ENCODE measurements around the gene SLC38A1.
A peak's percentile ranks its signal among the peaks of the same experiment; 100 is the strongest.

SLC38A1 gene

GRCh38 chr12:46227616-46228015 is 41.2 kb downstream of the SLC38A1 start:
- no peak for DNase-seq

DNA sequence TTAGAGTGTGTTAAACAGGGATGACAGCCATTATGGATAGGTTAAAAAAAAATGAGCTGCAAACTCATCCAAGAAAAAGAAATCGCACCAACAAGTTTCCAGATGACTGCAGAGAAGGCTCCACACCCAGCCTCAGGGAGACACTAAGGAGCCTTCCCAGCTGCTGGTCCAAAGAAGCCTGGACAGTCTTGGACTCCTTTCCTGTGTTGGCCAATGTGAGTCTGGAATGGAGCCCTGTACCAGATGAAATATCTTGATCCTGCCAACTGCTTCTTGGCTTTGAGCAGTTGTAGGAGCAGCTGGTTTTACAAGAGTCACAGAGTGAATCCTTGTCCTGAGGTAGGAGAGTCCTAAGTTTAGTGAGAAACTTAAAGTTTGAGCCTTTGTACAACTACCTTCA is 44.5 kb downstream of the SLC38A1 start:
- DNase-seq: no peak

- DNase-seq: no peak
Measured at GRCh38 chr12:46223047-46223446, 45.8 kb downstream of the SLC38A1 start.

- DNase-seq: no peak
Measured at GRCh38 chr12:46222636-46223035, 46.2 kb downstream of the SLC38A1 start.

DNA sequence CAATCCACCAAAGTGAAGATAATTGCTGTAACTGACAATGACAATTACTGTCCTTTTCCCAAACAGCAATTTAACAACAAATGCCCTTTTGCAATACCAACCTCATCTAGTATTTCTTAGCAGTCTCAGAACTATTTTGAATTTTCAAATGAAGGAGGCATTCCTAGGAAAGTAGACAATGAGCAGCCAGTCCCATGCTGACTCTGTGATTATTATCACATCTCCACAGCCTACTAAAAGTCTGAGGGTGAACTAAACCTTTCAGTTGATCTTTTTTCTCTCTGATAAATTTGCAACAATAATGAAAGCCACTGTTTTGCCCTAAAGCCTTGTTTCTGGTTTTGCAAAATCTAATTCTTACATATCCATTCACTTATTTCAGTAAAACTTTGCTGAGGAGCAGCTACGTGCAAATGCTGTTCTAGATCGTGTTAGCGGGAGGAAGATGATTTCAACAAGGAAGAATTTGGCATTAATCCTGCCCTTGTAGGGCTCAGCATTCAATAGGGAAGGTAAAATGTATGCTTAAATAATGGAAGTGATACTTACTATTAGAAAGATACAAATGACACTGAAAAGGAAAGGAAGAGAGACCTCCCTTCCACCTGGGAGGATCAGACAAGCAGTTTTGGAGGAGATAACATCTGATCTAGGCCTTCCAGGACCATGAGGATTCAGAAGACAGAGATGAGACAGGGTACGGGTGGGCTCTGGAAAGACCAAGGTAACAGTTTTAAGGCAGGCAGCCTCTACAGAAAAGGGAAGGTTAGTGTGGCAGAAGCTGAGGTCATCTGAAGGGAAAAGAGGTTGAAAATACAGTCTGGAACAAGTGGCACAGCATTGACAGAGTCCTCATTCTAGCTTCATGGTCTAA is 47.4 kb downstream of the SLC38A1 start:
- DNase-seq: no peak

GRCh38 chr12:46219877-46220655 is 48.8 kb downstream of the SLC38A1 start:
- no peak for DNase-seq

- no peak for DNase-seq
Measured at GRCh38 chr12:46219132-46219876, 49.5 kb downstream of the SLC38A1 start.

DNA sequence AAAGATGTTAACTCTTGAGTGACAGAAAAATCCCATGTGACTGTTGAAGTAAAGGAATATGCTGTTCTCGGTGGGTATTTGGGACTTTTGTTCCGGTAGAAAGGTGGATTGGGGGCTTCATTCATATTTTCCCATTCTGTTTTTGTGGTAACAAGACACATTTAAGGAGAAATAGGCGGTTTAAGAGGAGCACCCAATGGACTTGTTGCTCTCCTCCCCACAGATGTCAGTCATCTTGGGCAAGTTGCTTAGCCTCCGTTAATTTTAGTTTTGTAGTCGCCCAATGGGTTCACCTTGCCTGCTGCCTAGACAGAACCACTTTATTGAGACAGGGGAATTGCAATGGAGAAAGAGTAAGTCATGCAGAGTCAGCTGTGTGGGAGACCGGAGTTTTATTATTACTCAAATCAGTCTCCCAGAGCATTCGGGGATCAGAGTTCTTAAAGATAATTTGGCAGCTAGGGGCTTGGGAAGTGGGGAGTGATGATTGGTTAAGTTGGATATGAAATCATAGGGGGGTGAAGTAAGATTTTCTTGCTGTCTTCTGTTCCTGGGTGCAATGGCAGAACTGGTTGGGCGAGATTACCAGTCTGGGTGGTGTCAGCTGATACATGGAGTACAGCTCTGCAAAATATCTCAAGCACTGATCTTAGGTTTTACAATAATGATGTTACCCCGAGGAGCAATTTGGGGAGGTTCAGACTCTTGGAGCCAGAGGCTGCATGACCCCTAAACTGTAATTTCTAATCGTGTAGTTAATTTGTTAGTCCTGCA is 50.3 kb downstream of the SLC38A1 start:
- DNase-seq: no peak

GRCh38 chr12:46217541-46218321 is 51.1 kb downstream of the SLC38A1 start:
- DNase-seq: no peak

- DNase-seq: no peak
Measured at GRCh38 chr12:46214668-46215436, 54.0 kb downstream of the SLC38A1 start.

- no peak for DNase-seq
Measured at GRCh38 chr12:46212108-46212982, 56.5 kb downstream of the SLC38A1 start.

DNA sequence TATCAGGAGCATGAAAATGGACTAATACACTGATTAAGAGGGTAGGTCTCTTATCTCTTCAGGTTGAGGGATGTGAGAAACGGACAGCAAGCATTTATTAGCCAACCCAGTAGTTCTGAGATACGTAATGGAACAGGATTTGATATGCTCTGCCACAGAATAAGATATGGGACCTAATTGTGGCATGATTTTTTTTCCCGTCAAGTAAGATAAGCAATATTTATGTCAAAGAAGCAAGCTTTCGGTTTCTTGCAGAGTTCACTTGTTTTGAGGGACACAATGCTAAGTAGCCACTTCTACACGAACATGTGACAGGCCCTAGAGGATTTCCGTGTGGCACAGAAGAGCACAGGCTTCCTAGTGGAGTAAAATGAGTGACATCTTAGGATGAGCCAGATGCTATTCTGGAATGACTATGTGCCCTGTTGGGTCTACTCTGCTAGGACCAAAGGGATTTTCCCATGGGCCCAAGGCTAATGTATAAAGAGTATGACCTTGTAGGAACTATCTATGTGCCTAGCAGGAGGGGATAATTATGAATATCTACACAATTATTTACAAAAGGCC is 57.9 kb downstream of the SLC38A1 start:
- no peak for DNase-seq

DNA sequence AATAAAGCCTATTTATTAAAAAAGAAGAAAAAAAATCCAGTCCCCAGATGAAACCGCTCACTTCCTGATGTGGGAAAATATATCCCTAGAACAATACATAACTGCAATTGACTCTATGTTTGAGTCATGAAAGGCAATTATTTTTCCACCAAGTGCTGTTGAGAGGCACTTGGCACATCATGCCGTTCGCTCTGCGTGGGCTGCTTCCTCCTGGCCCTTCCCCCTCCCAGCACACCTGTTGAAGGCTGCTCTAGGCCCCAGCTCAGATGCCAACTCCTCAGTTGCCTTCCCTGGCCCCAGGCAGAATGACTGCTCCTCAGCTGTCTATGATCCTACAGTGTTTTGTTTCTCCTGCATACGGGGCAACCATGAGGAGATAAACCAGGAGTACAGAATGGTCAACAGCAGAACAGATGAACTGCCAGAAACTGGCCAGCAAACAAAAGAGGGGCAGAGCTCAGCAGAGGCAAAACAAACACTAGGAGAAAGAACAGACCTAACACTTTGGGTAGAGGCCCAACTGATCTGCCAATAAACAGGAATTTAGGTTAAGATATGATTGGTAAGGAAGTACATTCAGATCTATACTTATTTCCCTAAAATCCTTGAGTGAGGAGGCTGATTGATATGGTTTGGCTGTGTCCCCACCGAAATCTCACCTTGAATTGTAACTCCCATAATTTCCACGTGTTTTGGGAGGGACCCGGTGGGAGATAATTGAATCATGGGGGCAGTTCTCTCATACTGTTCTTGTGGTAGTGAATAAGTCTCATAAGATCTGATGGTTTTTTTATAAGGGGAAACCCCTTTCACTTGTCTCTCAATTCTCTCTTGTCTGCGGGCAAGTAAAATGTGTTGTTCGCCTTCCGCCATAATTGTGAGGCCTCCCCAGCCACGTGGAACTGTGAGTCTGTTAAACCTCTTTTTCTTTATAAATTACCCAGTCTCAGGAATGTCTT is 58.6 kb downstream of the SLC38A1 start:
- DNase-seq: peak; percentile 81

GRCh38 chr12:46209170-46209569 is 59.7 kb downstream of the SLC38A1 start:
- no peak for DNase-seq

- DNase-seq: no peak
Measured at GRCh38 chr12:46208370-46208769, 60.5 kb downstream of the SLC38A1 start.

- no peak for DNase-seq
Measured at GRCh38 chr12:46207644-46208043, 61.2 kb downstream of the SLC38A1 start.

DNA sequence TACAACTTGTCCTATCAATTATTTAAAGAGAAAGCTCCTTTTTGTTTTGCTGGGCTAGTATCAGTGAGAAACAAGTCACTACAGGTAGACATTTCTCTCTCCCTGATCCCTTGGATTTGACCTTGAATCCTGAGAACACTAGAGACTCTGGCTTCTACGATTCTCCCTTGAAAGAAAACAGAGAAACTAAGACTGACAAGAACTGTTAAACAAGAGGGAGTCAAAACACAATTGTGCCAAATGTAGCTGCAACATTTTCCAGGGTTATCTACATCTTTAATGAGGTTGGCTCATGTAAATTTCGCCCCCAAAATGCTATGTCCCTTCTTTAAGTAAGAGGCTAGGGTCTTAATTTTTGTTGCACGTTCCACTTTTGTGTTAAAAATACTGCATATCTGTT is 62.4 kb downstream of the SLC38A1 start:
- no peak for DNase-seq

DNA sequence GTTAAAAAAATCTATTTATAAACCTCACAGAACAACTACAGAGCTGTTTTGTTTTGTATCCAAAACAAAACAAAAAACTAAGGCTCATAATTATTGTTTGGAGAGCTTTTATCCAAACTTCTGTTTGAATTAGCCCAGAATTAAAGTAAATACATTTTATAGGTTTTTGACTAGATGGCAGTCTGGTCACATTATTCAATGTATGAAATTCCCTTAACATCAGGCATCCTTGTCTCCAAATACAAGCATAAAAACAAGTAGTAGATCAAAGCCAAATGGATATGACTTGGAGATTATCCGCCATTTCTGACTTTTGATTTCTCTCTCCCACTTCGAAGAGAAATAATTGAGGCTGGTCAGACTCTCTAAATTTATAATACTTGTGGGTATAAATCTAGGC is 63.5 kb downstream of the SLC38A1 start:
- DNase-seq: no peak
